Measurements from ENCODE around the gene SPRR1A. TPM values are rescaled to one million over a fixed set of nuclear protein-coding genes. Genes with fewer than 3 reads are reported as not detected.
"Not testable (repeated sequence)": the region's sequence is repeated elsewhere in the genome, so short reads cannot be mapped to it uniquely, and the experiment has no call there.

The SPRR1A gene
- total and polyA plus RNA-seq, 10 donors: not detected

DNA sequence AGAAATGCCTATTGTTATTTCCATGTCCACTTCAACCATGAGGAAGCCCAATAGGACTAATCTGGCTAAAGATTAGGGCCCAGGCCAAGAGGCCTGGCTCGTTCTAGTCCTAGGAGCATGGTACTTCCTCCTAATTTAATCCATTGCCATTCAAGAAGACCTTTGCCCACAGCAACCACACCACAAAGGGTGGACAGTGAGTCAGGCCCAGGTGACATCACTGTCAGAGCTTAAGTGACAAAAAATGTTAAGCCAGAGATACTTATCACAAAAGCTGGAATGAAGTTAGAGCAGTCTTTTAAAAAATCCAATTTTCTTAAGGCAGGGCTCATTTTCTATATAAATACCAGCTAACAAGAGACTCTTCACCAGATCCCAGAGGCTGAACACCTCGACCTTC is 17.5 kb downstream of the SPRR1A start, which contains the start of gene SPRR3:
Gene SPRR3, plus strand, starts transcription at position 368 of the 400 bp plus-strand sequence. CDS start 1,272 bp downstream, outside the sequence.
- DNase-seq: no peak
- WGBS, 5 donors: 49 to 60% (median 58%) methylated on average over 2 of the region's 2 CpGs
- H3K36me3 ChIP-seq: no peaks in the 10 kb centered on the region
- H3K4me3 ChIP-seq: no peak within 1 kb of the TSS
- peaks cover 0 to 3% (median 0%) of the 10 kb centered on the region in 8 donors for H3K9me3 ChIP-seq
- H3K4me1 ChIP-seq: no peaks in the 10 kb centered on the region
- peaks cover 0 to 16% (median 0%) of the 10 kb centered on the region in 7 donors for H3K27me3 ChIP-seq (replicated peaks in 1 of 7)
- intact Hi-C loops (cut with DNase I; ENCODE audit: low total_unique reads): no loop called here
- no peak within 1 kb of the TSS for H3K27ac ChIP-seq
- TF ChIP-seq, protein P1, sequence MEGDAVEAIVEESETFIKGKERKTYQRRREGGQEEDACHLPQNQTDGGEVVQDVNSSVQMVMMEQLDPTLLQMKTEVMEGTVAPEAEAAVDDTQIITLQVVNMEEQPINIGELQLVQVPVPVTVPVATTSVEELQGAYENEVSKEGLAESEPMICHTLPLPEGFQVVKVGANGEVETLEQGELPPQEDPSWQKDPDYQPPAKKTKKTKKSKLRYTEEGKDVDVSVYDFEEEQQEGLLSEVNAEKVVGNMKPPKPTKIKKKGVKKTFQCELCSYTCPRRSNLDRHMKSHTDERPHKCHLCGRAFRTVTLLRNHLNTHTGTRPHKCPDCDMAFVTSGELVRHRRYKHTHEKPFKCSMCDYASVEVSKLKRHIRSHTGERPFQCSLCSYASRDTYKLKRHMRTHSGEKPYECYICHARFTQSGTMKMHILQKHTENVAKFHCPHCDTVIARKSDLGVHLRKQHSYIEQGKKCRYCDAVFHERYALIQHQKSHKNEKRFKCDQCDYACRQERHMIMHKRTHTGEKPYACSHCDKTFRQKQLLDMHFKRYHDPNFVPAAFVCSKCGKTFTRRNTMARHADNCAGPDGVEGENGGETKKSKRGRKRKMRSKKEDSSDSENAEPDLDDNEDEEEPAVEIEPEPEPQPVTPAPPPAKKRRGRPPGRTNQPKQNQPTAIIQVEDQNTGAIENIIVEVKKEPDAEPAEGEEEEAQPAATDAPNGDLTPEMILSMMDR (IDR thresholded peaks at IDR 0.05 in 8 of 11, conservative IDR thresholded peaks at IDR 0.05 in 3 of 11): no peak
- TF ChIP-seq POLR2A (IDR thresholded peaks at IDR 0.05) (no peak), POLR2AphosphoS5 (IDR thresholded peaks at IDR 0.05) (no peak)

- 82 to 91% (median 87%) methylated on average over 8 of the region's 8 CpGs for WGBS, 5 donors
- H3K27ac ChIP-seq; intact Hi-C loops (cut with DNase I; ENCODE audit: low total_unique reads); H3K27me3 ChIP-seq (replicated peaks in 1 of 7); H3K9me3 ChIP-seq; H3K4me1 ChIP-seq; H3K4me3 ChIP-seq; H3K36me3 ChIP-seq; DNase-seq: not testable (repeated sequence)
These were observed 27.4 kb downstream of the SPRR1A start for GRCh38 chr1:153011235-153011758.

DNA sequence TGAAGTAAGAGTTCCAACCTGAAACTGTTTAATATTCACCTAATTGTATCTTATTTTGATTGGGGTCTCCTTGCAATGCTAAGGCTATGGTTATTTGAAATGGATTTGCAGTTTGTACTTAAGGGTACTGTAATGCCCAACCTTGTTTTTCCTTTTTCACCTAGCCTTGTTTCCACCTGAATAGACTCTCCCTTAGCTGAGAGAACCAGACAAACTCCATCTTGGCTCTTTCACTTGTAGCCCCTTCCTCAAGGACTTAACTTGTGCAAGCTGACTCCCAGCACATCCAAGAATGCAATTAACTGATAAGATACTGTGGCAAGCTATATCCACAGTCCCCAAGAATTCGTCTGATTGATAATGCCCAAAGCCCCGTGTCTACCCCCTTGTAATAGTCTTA is 37.9 kb downstream of the SPRR1A start:
- H3K4me1 ChIP-seq; H3K27ac ChIP-seq; H3K36me3 ChIP-seq; H3K4me3 ChIP-seq; intact Hi-C loops (cut with DNase I; ENCODE audit: low total_unique reads); DNase-seq; H3K9me3 ChIP-seq: not testable (repeated sequence)
- H3K27me3 ChIP-seq (replicated peaks in 1 of 7): peaks cover 0 to 33% (median 0%) of the 10 kb centered on the region in 7 donors
- WGBS, 5 donors: 12 to 34% (median 20%) methylated on average over 2 of the region's 2 CpGs

- H3K9me3 ChIP-seq; intact Hi-C loops (cut with DNase I; ENCODE audit: low total_unique reads); H3K4me1 ChIP-seq; H3K27ac ChIP-seq; H3K36me3 ChIP-seq; H3K4me3 ChIP-seq; DNase-seq: not testable (repeated sequence)
- 26 to 39% (median 32%) methylated on average over 9 of the region's 9 CpGs for WGBS, 5 donors
- H3K27me3 ChIP-seq (replicated peaks in 1 of 7): peaks cover 0 to 33% (median 0%) of the 10 kb centered on the region in 7 donors
These were observed 38.5 kb downstream of the SPRR1A start for GRCh38 chr1:153022340-153022739.

DNA sequence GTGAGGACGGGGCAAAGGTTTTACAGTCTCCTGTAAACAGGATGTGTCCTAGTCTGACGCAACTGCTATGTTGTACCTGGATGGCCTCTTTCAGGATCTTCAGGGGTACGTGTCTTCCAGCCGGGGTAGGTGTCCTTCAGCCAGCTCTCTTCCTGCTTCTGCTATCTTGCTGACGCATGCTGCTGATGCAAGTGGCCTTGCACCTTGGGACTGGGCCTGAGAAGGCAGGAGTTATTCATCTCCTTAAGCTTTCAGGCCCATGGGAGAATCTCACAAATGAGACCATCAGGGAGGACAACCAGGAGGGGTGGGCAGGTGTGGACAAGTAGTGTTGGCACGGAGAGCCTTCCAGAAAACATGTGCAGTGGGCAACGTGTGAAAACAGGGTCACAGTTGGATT is 39.2 kb downstream of the SPRR1A start:
- 78 to 86% (median 82%) methylated on average over 6 to 7 of the region's 7 CpGs for WGBS, 5 donors

More for the DNA sequence above, 39.2 kb downstream of the SPRR1A start:
- H3K4me3 ChIP-seq: no peak overlapping the region
- H3K36me3 ChIP-seq: no peaks in the 10 kb centered on the region
- no peak for TF ChIP-seq POLR2AphosphoS5 (IDR thresholded peaks at IDR 0.05)
- no peak for TF ChIP-seq POLR2A (IDR thresholded peaks at IDR 0.05)
- TF ChIP-seq, protein P1 (IDR thresholded peaks at IDR 0.05 in 8 of 11, conservative IDR thresholded peaks at IDR 0.05 in 3 of 11): no peak
- no peak overlapping the region for H3K27ac ChIP-seq
- intact Hi-C loops (cut with DNase I; ENCODE audit: low total_unique reads): no loop called here
- DNase-seq: no peak
- H3K9me3 ChIP-seq: peaks cover 0 to under 1% (median 0%) of the 10 kb centered on the region in 8 donors
- H3K4me1 ChIP-seq: no peaks in the 10 kb centered on the region
- H3K27me3 ChIP-seq (replicated peaks in 1 of 7): peaks cover 0 to 35% (median 0%) of the 10 kb centered on the region in 7 donors

Measured in spleen (tissue), 11 donors.